GM23248 (cell line): ENCODE data around the gene ACOX3. TPM values are rescaled to one million over a fixed set of nuclear protein-coding genes. Genes with fewer than 3 reads are reported as not detected.

Experiments
- DNase-seq: peaks from one replicate; pipeline ENCODE4 v3.0.0-alpha.2; 2015
- H2AFZ ChIP-seq: fragments of 200-600 bp; sonication (generic); 2 replicates; pipeline ENCODE4 v1.6.1; 2016; ENCODE audit warnings: antibody characterized with exemption
- H3F3A ChIP-seq: fragments of 200-600 bp; sonication (generic); 2 replicates; pipeline ENCODE4 v1.6.1; 2016; ENCODE audit warnings: mild to moderate bottlenecking, antibody characterized with exemption, mixed run types; ENCODE audit not compliant: insufficient read depth
- H3K27ac ChIP-seq: fragments of 200-600 bp; sonication (generic); 2 replicates; pipeline ENCODE4 v1.5.1; 2016; ENCODE audit warnings: mild to moderate bottlenecking
- H3K27me3 ChIP-seq: fragments of 200-600 bp; sonication (generic); replicated peaks from 2 replicates; pipeline ENCODE4 v1.6.1; 2016; ENCODE audit warnings: mild to moderate bottlenecking; ENCODE audit not compliant: insufficient read depth
- H3K36me3 ChIP-seq: fragments of 200-600 bp; sonication (generic); 2 replicates; pipeline ENCODE4 v1.6.1; 2016; ENCODE audit warnings: low read depth, mild to moderate bottlenecking
- H3K4me1 ChIP-seq: fragments of 200-600 bp; sonication (generic); 2 replicates; pipeline ENCODE4 v1.6.1; 2016; ENCODE audit warnings: mild to moderate bottlenecking; ENCODE audit not compliant: insufficient read depth
- H3K4me2 ChIP-seq: fragments of 200-600 bp; sonication (generic); one replicate; pipeline ENCODE4 v1.6.1; 2016; ENCODE audit warnings: mild to moderate bottlenecking; ENCODE audit not compliant: unreplicated experiment
- H3K4me3 ChIP-seq: fragments of 200-600 bp; sonication (generic); 2 replicates; pipeline ENCODE4 v1.5.1; 2016; ENCODE audit warnings: mild to moderate bottlenecking
- H3K79me2 ChIP-seq: fragments of 200-600 bp; sonication (generic); 2 replicates; pipeline ENCODE4 v1.6.1; 2016; ENCODE audit warnings: mild to moderate bottlenecking; ENCODE audit not compliant: insufficient read depth
- H3K9ac ChIP-seq: fragments of 200-600 bp; sonication (generic); 2 replicates; pipeline ENCODE4 v1.6.1; 2016; ENCODE audit warnings: mild to moderate bottlenecking
- H3K9me2 ChIP-seq: fragments of 200-600 bp; sonication (generic); 2 replicates; pipeline ENCODE4 v1.6.1; 2016; ENCODE audit warnings: mixed run types, mild to moderate bottlenecking, moderate library complexity; ENCODE audit not compliant: insufficient read depth
- H3K9me3 ChIP-seq: fragments of 200-600 bp; sonication (generic); one replicate; pipeline ENCODE4 v1.6.1; 2017; ENCODE audit warnings: low read depth
- H4K20me1 ChIP-seq: fragments of 200-600 bp; sonication (generic); 2 replicates; pipeline ENCODE4 v1.6.0; 2016; ENCODE audit not compliant: insufficient read depth
- EZH2 ChIP-seq: fragments of 200-600 bp; sonication (generic); IDR thresholded peaks from 2 replicates; pipeline ENCODE4 v1.6.1; 2018; ENCODE audit warnings: antibody characterized with exemption, mild to moderate bottlenecking; ENCODE audit not compliant: insufficient read depth, poor library complexity, severe bottlenecking
- EZH2phosphoT487 ChIP-seq: fragments of 200-600 bp; sonication (generic); IDR thresholded peaks from 2 replicates; pipeline ENCODE4 v1.6.1; 2018; ENCODE audit warnings: antibody characterized with exemption, moderate library complexity, mild to moderate bottlenecking, low read depth; ENCODE audit not compliant: insufficient read depth
- WGBS, 2 experiments: methylation state at CpG; one replicate each; pipeline ENCODE4 v1.1.6; 2015 to 2017; ENCODE audit warnings: low lambda C conversion rate in 2 of 2, low coverage in 1 of 2; ENCODE audit errors: missing lambda C conversion rate in 2 of 2; 5-methylcytosine and 5-hydroxymethylcytosine counted together
- in situ Hi-C: fragments of 300-500 bp; cut with MboI; formaldehyde crosslinking; loops from 2 replicates; pipeline ENCODE4 v1.15.0; 2020
- polyA plus RNA-seq: library from polyadenylated mRNA; unstranded; fragments of >200 nt; fragmentation: Nextera tagmentation; extraction: Ambion mirVana; gene quantifications from 2 replicates; pipeline ENCODE4 v1.2.1, GENCODE V29; 2016
- total RNA-seq: library from RNA; depleted of rRNA; stranded (reverse); fragments of >200 nt; shearing (Covaris generic); gene quantifications from 2 replicates; pipeline ENCODE4 v1.2.3, GENCODE V29; 2014

ACOX3 gene
- total and polyA plus RNA-seq, 2 experiments from 2014 or later, result 24.7 to 33.8 TPM

DNA sequence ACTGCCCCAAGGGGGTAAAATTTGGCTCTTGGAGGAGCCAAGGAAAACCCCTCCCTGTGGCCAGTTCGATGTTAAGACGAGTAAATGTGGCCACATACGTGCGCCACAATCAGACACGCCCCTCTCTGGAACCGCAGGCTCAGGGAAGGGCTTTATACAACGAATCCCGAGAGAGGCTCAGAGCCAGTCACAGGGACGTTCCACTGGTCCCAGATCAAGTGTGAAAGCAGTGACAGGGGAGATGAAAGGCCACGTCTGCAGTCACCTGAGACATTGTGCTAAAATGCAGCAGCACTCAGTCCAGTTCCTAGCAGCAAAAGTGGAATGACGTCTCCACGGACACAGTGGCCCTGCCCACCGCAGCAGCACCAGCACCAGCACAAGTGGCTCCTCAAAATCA is 68.0 kb downstream of the ACOX3 start:
- Histone ChIP-seq H3K9me2 (no peaks in the 10 kb centered on the region), H3F3A (no peaks in the 10 kb centered on the region), H3K9me3 (no peaks in the 10 kb centered on the region), H3K9ac (no peak overlapping the region), H3K27ac (no peak overlapping the region), H3K4me1 (no peaks in the 10 kb centered on the region), H3K36me3 (no peaks in the 10 kb centered on the region), H3K4me3 (no peak overlapping the region), H4K20me1 (no peaks in the 10 kb centered on the region), H3K4me2 (no peak overlapping the region), H2AFZ (no peak overlapping the region), H3K27me3 (no peaks in the 10 kb centered on the region), H3K79me2 (no peaks in the 10 kb centered on the region)
- in situ Hi-C loops, result no loop called here
- no peak for DNase-seq
- 82 to 84% methylated on average over 13 of the region's 13 CpGs for WGBS, 2 experiments
- TF ChIP-seq EZH2 (no peak), EZH2phosphoT487 (no peak)

DNA sequence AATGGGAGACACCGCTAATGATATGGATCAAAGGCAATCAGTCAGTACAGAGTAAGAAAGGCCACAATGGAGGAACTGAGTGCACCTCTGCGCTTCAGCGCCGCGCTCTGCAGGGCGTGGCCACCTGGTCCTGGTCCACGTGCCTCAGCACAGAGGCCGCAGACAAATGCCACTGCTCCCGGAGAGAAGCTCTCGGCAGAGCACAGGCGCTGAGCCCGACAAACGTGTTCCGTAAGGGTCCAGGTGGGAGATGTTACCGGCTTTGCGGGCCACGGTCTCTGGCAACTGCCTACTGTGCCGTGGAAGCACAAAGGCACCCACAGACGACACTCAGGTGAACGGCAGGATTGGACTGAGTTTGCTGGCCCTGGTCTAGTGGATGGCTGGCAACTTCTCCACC is 68.9 kb downstream of the ACOX3 start:
- TF ChIP-seq EZH2phosphoT487 (no peak), EZH2 (no peak)
- WGBS, 2 experiments, result 94 to 96% methylated on average over 20 of the region's 20 CpGs
- Histone ChIP-seq H3F3A (no peaks in the 10 kb centered on the region), H3K9me3 (no peaks in the 10 kb centered on the region), H3K9ac (no peak overlapping the region), H3K27me3 (no peaks in the 10 kb centered on the region), H3K27ac (no peak overlapping the region), H3K9me2 (no peaks in the 10 kb centered on the region), H4K20me1 (no peaks in the 10 kb centered on the region), H3K4me3 (no peak overlapping the region), H3K36me3 (no peaks in the 10 kb centered on the region), H3K4me2 (no peak overlapping the region), H3K79me2 (no peaks in the 10 kb centered on the region), H2AFZ (no peak overlapping the region), H3K4me1 (no peaks in the 10 kb centered on the region)
- in situ Hi-C loops, result no loop called here
- no peak for DNase-seq

DNA sequence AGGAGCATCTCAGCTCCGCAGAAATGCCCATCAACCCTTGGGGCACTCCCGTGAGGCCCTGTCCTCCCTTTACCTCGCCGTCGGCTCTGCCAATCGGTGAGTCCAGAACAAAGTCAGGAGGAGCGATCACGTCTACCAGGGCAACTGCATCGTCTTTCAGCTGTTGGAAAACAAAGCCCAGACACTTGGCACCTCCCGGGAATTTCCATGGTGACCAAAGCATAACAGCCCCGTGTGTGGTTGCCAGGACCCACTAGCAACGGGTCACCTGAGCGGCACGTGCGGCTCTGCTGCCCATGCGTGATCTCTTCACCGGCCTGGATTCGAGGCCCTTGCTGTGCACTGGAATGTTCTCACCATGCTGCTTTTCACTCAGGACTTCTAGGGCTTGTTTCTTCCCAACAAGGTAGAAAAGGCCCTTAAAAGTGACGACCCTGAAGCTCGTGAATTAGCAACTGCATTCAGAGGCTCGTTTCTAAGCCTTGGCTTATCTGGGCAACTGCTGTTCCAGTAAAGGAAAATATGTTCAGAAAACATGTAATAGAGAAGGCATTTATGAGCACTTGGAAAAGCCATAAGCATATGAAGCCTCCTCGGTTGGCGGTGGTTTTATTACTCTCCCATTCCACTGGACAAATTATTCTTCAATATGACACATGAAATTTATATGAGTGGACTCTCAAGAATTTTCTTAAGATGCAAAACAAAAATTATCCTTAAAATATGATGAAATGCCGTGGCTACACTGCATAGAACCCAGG is 69.5 kb downstream of the ACOX3 start:
- Histone ChIP-seq H2AFZ (no peak overlapping the region), H3K4me1 (no peaks in the 10 kb centered on the region), H3K27me3 (no peaks in the 10 kb centered on the region), H3K9ac (no peak overlapping the region), H3F3A (no peaks in the 10 kb centered on the region), H3K36me3 (no peaks in the 10 kb centered on the region), H3K4me2 (no peak overlapping the region), H4K20me1 (no peaks in the 10 kb centered on the region), H3K27ac (no peak overlapping the region), H3K9me3 (no peaks in the 10 kb centered on the region), H3K4me3 (no peak overlapping the region), H3K9me2 (no peaks in the 10 kb centered on the region), H3K79me2 (no peaks in the 10 kb centered on the region)
- no peak for DNase-seq
- WGBS, 2 experiments, result 63 to 64% methylated on average over 24 of the region's 24 CpGs
- in situ Hi-C loops, result no loop called here
- TF ChIP-seq EZH2phosphoT487, result no peak
- no peak for TF ChIP-seq EZH2

GRCh38 chr4:8370106-8370787 is 70.3 kb downstream of the ACOX3 start:
- DNase-seq, result no peak
- 92 to 93% methylated on average over 11 to 14 of the region's 16 CpGs for WGBS, 2 experiments
- H3K4me3 ChIP-seq, result no peak overlapping the region
- no peaks in the 10 kb centered on the region for H3F3A ChIP-seq
- no peak overlapping the region for H2AFZ ChIP-seq
- no peak overlapping the region for H3K27ac ChIP-seq
- no peak overlapping the region for H3K9ac ChIP-seq
- H4K20me1 ChIP-seq, result no peaks in the 10 kb centered on the region
- H3K9me3 ChIP-seq, result no peaks in the 10 kb centered on the region
- H3K4me1 ChIP-seq, result no peaks in the 10 kb centered on the region
- H3K79me2 ChIP-seq, result no peaks in the 10 kb centered on the region
- no peak overlapping the region for H3K4me2 ChIP-seq
- in situ Hi-C loops, result no loop called here
- H3K27me3 ChIP-seq, result no peaks in the 10 kb centered on the region
- TF ChIP-seq EZH2phosphoT487 (no peak), EZH2 (no peak)
- no peaks in the 10 kb centered on the region for H3K9me2 ChIP-seq
- no peaks in the 10 kb centered on the region for H3K36me3 ChIP-seq
